ENCODE data around the gene ALDH16A1.

DNA sequence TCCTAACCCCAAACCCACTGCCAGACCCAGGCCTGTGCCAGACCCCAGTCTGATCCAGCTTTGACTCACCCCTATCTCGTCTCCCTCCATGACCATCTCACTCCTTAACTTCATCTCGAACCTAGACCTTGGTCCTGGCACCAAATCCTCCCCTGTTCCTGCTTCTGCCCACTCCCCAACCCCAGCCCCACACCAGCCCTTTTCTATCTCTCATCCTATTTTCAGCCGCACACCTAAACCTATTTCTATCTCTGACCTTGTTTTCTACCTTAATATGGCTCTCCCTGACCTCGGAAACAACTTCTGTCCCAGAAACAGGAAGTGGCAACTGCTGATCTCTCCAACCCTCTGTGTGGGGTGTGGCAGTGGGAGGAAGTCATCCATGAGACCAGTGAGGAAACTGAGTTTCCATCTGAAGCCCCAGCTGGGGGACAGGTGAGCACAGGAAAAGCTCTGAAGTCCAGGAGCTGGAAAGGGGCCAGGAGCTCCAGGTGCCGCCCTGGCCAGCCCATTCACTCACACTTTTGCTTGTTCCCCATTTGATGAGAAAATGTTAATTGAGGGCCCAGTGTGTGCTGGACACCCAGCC, 43.5 kb upstream of the ALDH16A1 start:
- TF ChIP-seq, protein P1, sequence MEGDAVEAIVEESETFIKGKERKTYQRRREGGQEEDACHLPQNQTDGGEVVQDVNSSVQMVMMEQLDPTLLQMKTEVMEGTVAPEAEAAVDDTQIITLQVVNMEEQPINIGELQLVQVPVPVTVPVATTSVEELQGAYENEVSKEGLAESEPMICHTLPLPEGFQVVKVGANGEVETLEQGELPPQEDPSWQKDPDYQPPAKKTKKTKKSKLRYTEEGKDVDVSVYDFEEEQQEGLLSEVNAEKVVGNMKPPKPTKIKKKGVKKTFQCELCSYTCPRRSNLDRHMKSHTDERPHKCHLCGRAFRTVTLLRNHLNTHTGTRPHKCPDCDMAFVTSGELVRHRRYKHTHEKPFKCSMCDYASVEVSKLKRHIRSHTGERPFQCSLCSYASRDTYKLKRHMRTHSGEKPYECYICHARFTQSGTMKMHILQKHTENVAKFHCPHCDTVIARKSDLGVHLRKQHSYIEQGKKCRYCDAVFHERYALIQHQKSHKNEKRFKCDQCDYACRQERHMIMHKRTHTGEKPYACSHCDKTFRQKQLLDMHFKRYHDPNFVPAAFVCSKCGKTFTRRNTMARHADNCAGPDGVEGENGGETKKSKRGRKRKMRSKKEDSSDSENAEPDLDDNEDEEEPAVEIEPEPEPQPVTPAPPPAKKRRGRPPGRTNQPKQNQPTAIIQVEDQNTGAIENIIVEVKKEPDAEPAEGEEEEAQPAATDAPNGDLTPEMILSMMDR (IDR thresholded peaks at IDR 0.05) = no peak
- TF ChIP-seq POLR2A (IDR thresholded peaks at IDR 0.05) = no peak
